ENCODE measurements around the gene FXYD6.

- TF ChIP-seq, protein P1, sequence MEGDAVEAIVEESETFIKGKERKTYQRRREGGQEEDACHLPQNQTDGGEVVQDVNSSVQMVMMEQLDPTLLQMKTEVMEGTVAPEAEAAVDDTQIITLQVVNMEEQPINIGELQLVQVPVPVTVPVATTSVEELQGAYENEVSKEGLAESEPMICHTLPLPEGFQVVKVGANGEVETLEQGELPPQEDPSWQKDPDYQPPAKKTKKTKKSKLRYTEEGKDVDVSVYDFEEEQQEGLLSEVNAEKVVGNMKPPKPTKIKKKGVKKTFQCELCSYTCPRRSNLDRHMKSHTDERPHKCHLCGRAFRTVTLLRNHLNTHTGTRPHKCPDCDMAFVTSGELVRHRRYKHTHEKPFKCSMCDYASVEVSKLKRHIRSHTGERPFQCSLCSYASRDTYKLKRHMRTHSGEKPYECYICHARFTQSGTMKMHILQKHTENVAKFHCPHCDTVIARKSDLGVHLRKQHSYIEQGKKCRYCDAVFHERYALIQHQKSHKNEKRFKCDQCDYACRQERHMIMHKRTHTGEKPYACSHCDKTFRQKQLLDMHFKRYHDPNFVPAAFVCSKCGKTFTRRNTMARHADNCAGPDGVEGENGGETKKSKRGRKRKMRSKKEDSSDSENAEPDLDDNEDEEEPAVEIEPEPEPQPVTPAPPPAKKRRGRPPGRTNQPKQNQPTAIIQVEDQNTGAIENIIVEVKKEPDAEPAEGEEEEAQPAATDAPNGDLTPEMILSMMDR (IDR thresholded peaks at IDR 0.05; ENCODE audit: insufficient read depth, low read length, poor library complexity, severe bottlenecking): no peak
- TF ChIP-seq EZH2phosphoT487 (conservative IDR thresholded peaks at IDR 0.05; ENCODE audit: low read length): no peak
These were observed 84.2 kb downstream of the FXYD6 start for GRCh38 chr11:117792241-117792640.

Measured in SU-DHL-6 (cell line).